Cardiac muscle cell (in vitro differentiated cells and primary cell): Measurements from ENCODE around the gene TNFAIP3. TPM values are rescaled to one million over a fixed set of nuclear protein-coding genes. Genes with fewer than 3 reads are reported as not detected.

ENCODE experiments used
- DNase-seq, 2 donors: peaks; one replicate each; pipeline versions ENCODE4 v3.0.0 to v3.0.0-alpha.2; 2010 to 2017; ENCODE audit warnings: low read depth in 1 of 2, low spot score in 1 of 2
- H3K27ac ChIP-seq: fragments of 200-600 bp; sonication (generic); 2 replicates; pipeline ENCODE4 v1.5.1; 2016
- H3K27me3 ChIP-seq: fragments of 200-600 bp; sonication (generic); 2 replicates; pipeline ENCODE4 v1.6.0; 2016; ENCODE audit warnings: control low read depth
- H3K36me3 ChIP-seq: fragments of 200-600 bp; sonication (generic); 2 replicates; pipeline ENCODE4 v1.5.1; 2016; ENCODE audit warnings: control low read depth
- H3K4me1 ChIP-seq: fragments of 200-600 bp; sonication (generic); 2 replicates; pipeline ENCODE4 v1.8.1; 2017; ENCODE audit warnings: low read depth, mild to moderate bottlenecking, mixed run types
- H3K4me3 ChIP-seq: fragments of 200-600 bp; sonication (generic); 2 replicates; pipeline ENCODE4 v1.5.1; 2016; ENCODE audit warnings: mild to moderate bottlenecking
- H3K9me3 ChIP-seq: fragments of 200-600 bp; sonication (generic); 2 replicates; pipeline ENCODE4 v1.5.1; 2017; ENCODE audit warnings: low read depth, mild to moderate bottlenecking, control low read depth
- CTCF ChIP-seq: IDR thresholded peaks from 2 replicates; pipeline ENCODE4 v1.5.1; 2012; ENCODE audit warnings: low read depth, mild to moderate bottlenecking, low read length
- polyA plus RNA-seq: library from polyadenylated mRNA; unstranded; fragments of >200 nt; fragmentation: Nextera tagmentation; extraction: Ambion mirVana; gene quantifications from 2 replicates; pipeline ENCODE4 v1.2.1, GENCODE V29; 2016
- total RNA-seq: library from RNA; depleted of rRNA; stranded (reverse); fragments of >200 nt; gene quantifications from 2 replicates; pipeline ENCODE4 v1.2.3, GENCODE V29; 2016

The TNFAIP3 gene
- total and polyA plus RNA-seq, 2 experiments from 2014 or later = 7.9 TPM

DNA sequence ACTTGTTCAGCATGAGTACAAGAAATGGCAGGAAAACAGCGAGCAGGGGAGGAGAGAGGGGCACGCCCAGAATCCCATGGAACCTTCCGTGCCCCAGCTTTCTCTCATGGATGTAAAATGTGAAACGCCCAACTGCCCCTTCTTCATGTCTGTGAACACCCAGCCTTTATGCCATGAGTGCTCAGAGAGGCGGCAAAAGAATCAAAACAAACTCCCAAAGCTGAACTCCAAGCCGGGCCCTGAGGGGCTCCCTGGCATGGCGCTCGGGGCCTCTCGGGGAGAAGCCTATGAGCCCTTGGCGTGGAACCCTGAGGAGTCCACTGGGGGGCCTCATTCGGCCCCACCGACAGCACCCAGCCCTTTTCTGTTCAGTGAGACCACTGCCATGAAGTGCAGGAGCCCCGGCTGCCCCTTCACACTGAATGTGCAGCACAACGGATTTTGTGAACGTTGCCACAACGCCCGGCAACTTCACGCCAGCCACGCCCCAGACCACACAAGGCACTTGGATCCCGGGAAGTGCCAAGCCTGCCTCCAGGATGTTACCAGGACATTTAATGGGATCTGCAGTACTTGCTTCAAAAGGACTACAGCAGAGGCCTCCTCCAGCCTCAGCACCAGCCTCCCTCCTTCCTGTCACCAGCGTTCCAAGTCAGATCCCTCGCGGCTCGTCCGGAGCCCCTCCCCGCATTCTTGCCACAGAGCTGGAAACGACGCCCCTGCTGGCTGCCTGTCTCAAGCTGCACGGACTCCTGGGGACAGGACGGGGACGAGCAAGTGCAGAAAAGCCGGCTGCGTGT is 11.6 kb downstream of the TNFAIP3 start:
- H3K36me3 ChIP-seq = peaks cover 83% of the 10 kb centered on the region
- no peaks in the 10 kb centered on the region for H3K27me3 ChIP-seq
- no peaks in the 10 kb centered on the region for H3K9me3 ChIP-seq
- no peak for TF ChIP-seq CTCF
- H3K27ac ChIP-seq = no peak overlapping the region
- no peaks in the 10 kb centered on the region for H3K4me1 ChIP-seq
- no peak overlapping the region for H3K4me3 ChIP-seq
- DNase-seq = peak in 1 of 2 donors; percentile 74

DNA sequence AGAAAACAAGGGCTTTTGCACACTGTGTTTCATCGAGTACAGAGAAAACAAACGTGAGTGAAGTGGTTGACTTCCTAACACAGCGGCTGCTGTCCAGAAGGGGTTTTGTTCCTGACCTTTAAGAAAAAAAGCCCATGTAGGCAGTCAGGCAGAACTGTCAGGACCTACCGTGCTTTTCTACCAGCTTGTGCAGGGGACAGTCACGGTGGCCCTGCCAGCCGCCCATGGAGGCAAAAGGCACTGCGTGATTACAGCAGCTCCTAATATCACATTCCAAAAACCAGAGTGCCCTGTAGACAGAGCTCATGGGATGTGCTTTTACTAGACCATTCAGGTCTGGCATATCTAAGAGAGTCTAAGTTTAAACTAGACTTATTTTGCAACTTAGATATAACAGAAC is 12.2 kb downstream of the TNFAIP3 start:
- no peaks in the 10 kb centered on the region for H3K4me1 ChIP-seq
- H3K36me3 ChIP-seq = peaks cover 79% of the 10 kb centered on the region
- H3K4me3 ChIP-seq = no peak overlapping the region
- DNase-seq = no peak
- H3K27me3 ChIP-seq = no peaks in the 10 kb centered on the region
- H3K27ac ChIP-seq = no peak overlapping the region
- no peaks in the 10 kb centered on the region for H3K9me3 ChIP-seq
- TF ChIP-seq CTCF = no peak

DNA sequence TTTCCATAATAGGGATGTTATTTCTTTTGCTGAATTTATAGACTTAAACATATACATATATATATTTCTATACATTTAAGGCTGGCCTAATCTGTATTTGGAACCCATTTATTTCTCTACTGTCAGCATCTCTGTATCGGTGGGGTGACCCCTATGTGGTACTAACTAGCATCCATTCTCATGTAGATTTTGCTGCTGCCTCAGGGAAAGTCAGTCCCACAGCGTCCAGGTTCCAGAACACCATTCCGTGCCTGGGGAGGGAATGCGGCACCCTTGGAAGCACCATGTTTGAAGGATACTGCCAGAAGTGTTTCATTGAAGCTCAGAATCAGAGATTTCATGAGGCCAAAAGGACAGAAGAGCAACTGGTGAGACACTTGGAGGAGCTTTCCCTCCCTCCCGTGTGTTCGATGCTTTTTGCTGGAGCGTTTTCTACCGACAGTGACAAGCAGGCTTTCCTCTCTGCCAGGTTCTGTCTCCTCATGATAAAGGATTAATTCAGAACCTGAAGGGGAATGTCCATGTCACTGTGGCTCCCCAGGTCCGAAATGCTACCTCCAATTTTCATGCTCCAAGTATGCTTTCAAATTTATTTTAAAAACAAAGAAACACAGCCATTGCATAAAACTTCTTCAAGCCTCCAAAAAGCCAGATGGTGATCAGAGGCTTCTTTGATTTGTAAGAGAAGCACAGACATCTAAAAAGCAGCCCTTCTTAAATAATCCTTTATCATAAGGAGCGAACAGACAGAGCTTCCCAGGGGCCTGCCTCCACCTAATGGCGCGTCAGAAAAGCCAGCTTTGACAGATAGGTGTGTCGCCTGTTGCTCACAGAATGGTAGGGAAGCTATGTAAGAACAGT is 13.1 kb downstream of the TNFAIP3 start:
- H3K27ac ChIP-seq = no peak overlapping the region
- no peaks in the 10 kb centered on the region for H3K27me3 ChIP-seq
- H3K36me3 ChIP-seq = peaks cover 74% of the 10 kb centered on the region
- no peak overlapping the region for H3K4me3 ChIP-seq
- DNase-seq = no peak
- no peak for TF ChIP-seq CTCF
- no peaks in the 10 kb centered on the region for H3K9me3 ChIP-seq
- H3K4me1 ChIP-seq = no peaks in the 10 kb centered on the region

DNA sequence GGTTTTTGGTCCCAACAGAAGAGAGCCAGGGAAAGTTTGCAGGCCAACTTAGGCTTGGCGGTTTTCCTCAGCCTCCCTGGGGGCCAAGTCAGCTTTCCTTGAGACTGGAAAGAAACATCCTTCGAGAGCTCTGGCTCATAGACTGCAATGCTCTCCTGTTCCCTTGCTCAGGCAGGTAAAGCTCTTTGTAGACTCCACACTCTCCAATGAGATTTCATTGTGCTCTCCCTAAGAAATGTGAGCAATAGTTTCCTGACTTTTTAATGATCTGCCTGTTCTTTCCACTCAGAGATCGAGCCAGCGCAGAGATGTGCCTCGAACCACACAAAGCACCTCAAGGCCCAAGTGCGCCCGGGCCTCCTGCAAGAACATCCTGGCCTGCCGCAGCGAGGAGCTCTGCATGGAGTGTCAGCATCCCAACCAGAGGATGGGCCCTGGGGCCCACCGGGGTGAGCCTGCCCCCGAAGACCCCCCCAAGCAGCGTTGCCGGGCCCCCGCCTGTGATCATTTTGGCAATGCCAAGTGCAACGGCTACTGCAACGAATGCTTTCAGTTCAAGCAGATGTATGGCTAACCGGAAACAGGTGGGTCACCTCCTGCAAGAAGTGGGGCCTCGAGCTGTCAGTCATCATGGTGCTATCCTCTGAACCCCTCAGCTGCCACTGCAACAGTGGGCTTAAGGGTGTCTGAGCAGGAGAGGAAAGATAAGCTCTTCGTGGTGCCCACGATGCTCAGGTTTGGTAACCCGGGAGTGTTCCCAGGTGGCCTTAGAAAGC is 13.9 kb downstream of the TNFAIP3 start:
- H3K36me3 ChIP-seq = peaks cover 66% of the 10 kb centered on the region
- no peak overlapping the region for H3K27ac ChIP-seq
- no peaks in the 10 kb centered on the region for H3K4me1 ChIP-seq
- no peak overlapping the region for H3K4me3 ChIP-seq
- no peaks in the 10 kb centered on the region for H3K9me3 ChIP-seq
- DNase-seq = no peak
- H3K27me3 ChIP-seq = no peaks in the 10 kb centered on the region
- no peak for TF ChIP-seq CTCF

GRCh38 chr6:137881522-137881886 is 14.4 kb downstream of the TNFAIP3 start:
- no peaks in the 10 kb centered on the region for H3K27me3 ChIP-seq
- no peak overlapping the region for H3K4me3 ChIP-seq
- TF ChIP-seq CTCF = no peak
- peaks cover 61% of the 10 kb centered on the region for H3K36me3 ChIP-seq
- no peak for DNase-seq
- no peaks in the 10 kb centered on the region for H3K9me3 ChIP-seq
- no peaks in the 10 kb centered on the region for H3K4me1 ChIP-seq
- H3K27ac ChIP-seq = no peak overlapping the region
